ENCODE measurements around the gene SAMD5. TPM values are rescaled to one million over a fixed set of nuclear protein-coding genes. Genes with fewer than 3 reads are reported as not detected.

SAMD5 gene
- total and polyA plus RNA-seq, 2 experiments from 2014 or later = 0.03 TPM; not detected in 1

DNA sequence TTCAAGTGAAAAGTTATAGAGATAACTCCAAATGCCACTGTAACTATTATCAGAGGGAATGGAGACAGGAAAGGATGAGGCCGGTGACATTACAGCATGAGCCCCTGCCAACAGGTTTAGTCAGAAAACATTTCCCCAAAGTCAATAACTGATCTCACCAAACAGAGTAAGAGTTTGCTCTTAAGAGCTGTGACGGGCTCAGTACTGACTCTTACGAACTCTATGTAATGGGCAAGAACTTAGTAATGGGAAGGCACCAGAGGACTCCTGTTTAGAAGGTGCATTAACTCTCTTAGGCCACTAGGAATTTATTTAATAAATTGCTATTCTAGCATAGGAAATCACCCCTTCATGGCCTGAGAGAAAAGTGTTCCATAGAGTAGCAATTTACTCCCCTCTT lies 76.8 kb downstream of the SAMD5 start:
- Histone ChIP-seq H3K4me3 (no peak overlapping the region), H3K9me2 (ENCODE audit: insufficient read depth) (no peaks in the 10 kb centered on the region), H3K4me2 (no peak overlapping the region), H3K4me1 (ENCODE audit: insufficient read depth) (no peaks in the 10 kb centered on the region), H3K79me2 (replicated peaks; ENCODE audit: insufficient read depth) (no peaks in the 10 kb centered on the region), H4K20me1 (replicated peaks; ENCODE audit: insufficient read depth) (no peaks in the 10 kb centered on the region), H3K27me3 (ENCODE audit: insufficient read depth) (no peaks in the 10 kb centered on the region), H3K36me3 (ENCODE audit: insufficient read depth) (no peaks in the 10 kb centered on the region), H2AFZ (no peak overlapping the region), H3K27ac (ENCODE audit: low read depth) (no peak overlapping the region), H3F3A (replicated peaks; ENCODE audit: low read depth) (no peaks in the 10 kb centered on the region)
- TF ChIP-seq EZH2 (IDR thresholded peaks at IDR 0.05; ENCODE audit: low read depth, unreplicated experiment) (no peak), ZNF114 (CRISPR knock-in tag; IDR thresholded peaks at IDR 0.05) (no peak), POLR2AphosphoS5 (IDR thresholded peaks at IDR 0.05; ENCODE audit: low read depth) (no peak), NANOG (IDR thresholded peaks at IDR 0.05; ENCODE audit: borderline replicate concordance) (no peak), STAT1 (IDR thresholded peaks at IDR 0.05; ENCODE audit: unreplicated experiment) (no peak), ZNF331 (CRISPR knock-in tag; IDR thresholded peaks at IDR 0.05; ENCODE audit: low read depth) (no peak)
- TF ChIP-seq, protein P1, sequence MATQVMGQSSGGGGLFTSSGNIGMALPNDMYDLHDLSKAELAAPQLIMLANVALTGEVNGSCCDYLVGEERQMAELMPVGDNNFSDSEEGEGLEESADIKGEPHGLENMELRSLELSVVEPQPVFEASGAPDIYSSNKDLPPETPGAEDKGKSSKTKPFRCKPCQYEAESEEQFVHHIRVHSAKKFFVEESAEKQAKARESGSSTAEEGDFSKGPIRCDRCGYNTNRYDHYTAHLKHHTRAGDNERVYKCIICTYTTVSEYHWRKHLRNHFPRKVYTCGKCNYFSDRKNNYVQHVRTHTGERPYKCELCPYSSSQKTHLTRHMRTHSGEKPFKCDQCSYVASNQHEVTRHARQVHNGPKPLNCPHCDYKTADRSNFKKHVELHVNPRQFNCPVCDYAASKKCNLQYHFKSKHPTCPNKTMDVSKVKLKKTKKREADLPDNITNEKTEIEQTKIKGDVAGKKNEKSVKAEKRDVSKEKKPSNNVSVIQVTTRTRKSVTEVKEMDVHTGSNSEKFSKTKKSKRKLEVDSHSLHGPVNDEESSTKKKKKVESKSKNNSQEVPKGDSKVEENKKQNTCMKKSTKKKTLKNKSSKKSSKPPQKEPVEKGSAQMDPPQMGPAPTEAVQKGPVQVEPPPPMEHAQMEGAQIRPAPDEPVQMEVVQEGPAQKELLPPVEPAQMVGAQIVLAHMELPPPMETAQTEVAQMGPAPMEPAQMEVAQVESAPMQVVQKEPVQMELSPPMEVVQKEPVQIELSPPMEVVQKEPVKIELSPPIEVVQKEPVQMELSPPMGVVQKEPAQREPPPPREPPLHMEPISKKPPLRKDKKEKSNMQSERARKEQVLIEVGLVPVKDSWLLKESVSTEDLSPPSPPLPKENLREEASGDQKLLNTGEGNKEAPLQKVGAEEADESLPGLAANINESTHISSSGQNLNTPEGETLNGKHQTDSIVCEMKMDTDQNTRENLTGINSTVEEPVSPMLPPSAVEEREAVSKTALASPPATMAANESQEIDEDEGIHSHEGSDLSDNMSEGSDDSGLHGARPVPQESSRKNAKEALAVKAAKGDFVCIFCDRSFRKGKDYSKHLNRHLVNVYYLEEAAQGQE (IDR thresholded peaks at IDR 0.05; ENCODE audit: unreplicated experiment) = no peak
- ATAC-seq (no peak), DNase-seq (ENCODE audit: low spot score) (peak; percentile 12)
- H3K27me3 Mint-ChIP-seq (ENCODE audit: insufficient read depth, low read depth, poor library complexity) = no peaks in the 10 kb centered on the region
- no peaks in the 10 kb centered on the region for H3K4me1 Mint-ChIP-seq
- no peak overlapping the region for H3K4me3 Mint-ChIP-seq
- H3K27ac Mint-ChIP-seq = no peak overlapping the region
- H3K9me3 Mint-ChIP-seq = no peaks in the 10 kb centered on the region
- H3K36me3 Mint-ChIP-seq (ENCODE audit: low read depth) = no peaks in the 10 kb centered on the region

DNA sequence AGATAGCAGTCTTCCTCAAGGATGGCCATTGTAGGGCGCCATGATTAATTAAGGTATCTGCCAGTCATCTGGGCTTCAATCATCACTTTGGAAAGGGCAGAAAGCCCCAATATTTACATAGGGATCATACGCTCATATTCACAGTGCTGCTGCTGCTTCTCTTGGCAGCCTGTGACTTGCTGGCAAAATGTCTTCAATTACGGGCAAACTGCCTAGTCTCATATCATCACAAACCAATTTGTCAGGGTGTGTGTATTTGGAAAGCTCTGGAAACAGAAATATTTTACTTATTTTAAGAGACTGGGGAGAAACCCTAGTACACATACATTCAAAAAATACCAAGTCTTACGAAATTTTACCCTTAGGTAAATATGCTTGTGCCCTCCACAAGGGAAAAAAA lies 77.6 kb downstream of the SAMD5 start:
- Histone ChIP-seq H3K36me3 (ENCODE audit: insufficient read depth) (no peaks in the 10 kb centered on the region), H3K9me2 (ENCODE audit: insufficient read depth) (no peaks in the 10 kb centered on the region), H3K4me3 (no peak overlapping the region), H3F3A (replicated peaks; ENCODE audit: low read depth) (no peaks in the 10 kb centered on the region), H3K4me1 (ENCODE audit: insufficient read depth) (no peaks in the 10 kb centered on the region), H3K27ac (ENCODE audit: low read depth) (no peak overlapping the region), H3K79me2 (replicated peaks; ENCODE audit: insufficient read depth) (no peaks in the 10 kb centered on the region), H2AFZ (no peak overlapping the region), H3K4me2 (no peak overlapping the region), H3K27me3 (ENCODE audit: insufficient read depth) (no peaks in the 10 kb centered on the region), H4K20me1 (replicated peaks; ENCODE audit: insufficient read depth) (no peaks in the 10 kb centered on the region)
- no peaks in the 10 kb centered on the region for H3K4me1 Mint-ChIP-seq
- TF ChIP-seq STAT1 (IDR thresholded peaks at IDR 0.05; ENCODE audit: unreplicated experiment) (no peak), ZNF331 (CRISPR knock-in tag; IDR thresholded peaks at IDR 0.05; ENCODE audit: low read depth) (no peak), NANOG (IDR thresholded peaks at IDR 0.05; ENCODE audit: borderline replicate concordance) (no peak), ZNF114 (CRISPR knock-in tag; IDR thresholded peaks at IDR 0.05) (no peak), POLR2AphosphoS5 (IDR thresholded peaks at IDR 0.05; ENCODE audit: low read depth) (no peak), EZH2 (IDR thresholded peaks at IDR 0.05; ENCODE audit: low read depth, unreplicated experiment) (no peak), EZH2phosphoT487 (IDR thresholded peaks at IDR 0.05; ENCODE audit: unreplicated experiment) (no peak), CREB1 (CRISPR knock-in tag; IDR thresholded peaks at IDR 0.05; ENCODE audit: low read depth) (no peak), JUNB (IDR thresholded peaks at IDR 0.05; ENCODE audit: unreplicated experiment) (no peak)
- TF ChIP-seq, protein P1 (IDR thresholded peaks at IDR 0.05; ENCODE audit: unreplicated experiment) = no peak
- TF ChIP-seq, protein P2, sequence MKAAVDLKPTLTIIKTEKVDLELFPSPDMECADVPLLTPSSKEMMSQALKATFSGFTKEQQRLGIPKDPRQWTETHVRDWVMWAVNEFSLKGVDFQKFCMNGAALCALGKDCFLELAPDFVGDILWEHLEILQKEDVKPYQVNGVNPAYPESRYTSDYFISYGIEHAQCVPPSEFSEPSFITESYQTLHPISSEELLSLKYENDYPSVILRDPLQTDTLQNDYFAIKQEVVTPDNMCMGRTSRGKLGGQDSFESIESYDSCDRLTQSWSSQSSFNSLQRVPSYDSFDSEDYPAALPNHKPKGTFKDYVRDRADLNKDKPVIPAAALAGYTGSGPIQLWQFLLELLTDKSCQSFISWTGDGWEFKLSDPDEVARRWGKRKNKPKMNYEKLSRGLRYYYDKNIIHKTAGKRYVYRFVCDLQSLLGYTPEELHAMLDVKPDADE (IDR thresholded peaks at IDR 0.05) = no peak
- H3K9me3 Mint-ChIP-seq = no peaks in the 10 kb centered on the region
- H3K27ac Mint-ChIP-seq = no peak overlapping the region
- DNase-seq (ENCODE audit: low spot score) (no peak), ATAC-seq (no peak)
- no peak overlapping the region for H3K4me3 Mint-ChIP-seq
- H3K36me3 Mint-ChIP-seq (ENCODE audit: low read depth) = no peaks in the 10 kb centered on the region
- no peaks in the 10 kb centered on the region for H3K27me3 Mint-ChIP-seq (ENCODE audit: insufficient read depth, low read depth, poor library complexity)

Data from GM23338 (cell line).